Measurements from ENCODE around the gene EIF4ENIF1.
"Not testable (repeated sequence)": the region's sequence is repeated elsewhere in the genome, so short reads cannot be mapped to it uniquely, and the experiment has no call there.

Gene EIF4ENIF1, protein sequence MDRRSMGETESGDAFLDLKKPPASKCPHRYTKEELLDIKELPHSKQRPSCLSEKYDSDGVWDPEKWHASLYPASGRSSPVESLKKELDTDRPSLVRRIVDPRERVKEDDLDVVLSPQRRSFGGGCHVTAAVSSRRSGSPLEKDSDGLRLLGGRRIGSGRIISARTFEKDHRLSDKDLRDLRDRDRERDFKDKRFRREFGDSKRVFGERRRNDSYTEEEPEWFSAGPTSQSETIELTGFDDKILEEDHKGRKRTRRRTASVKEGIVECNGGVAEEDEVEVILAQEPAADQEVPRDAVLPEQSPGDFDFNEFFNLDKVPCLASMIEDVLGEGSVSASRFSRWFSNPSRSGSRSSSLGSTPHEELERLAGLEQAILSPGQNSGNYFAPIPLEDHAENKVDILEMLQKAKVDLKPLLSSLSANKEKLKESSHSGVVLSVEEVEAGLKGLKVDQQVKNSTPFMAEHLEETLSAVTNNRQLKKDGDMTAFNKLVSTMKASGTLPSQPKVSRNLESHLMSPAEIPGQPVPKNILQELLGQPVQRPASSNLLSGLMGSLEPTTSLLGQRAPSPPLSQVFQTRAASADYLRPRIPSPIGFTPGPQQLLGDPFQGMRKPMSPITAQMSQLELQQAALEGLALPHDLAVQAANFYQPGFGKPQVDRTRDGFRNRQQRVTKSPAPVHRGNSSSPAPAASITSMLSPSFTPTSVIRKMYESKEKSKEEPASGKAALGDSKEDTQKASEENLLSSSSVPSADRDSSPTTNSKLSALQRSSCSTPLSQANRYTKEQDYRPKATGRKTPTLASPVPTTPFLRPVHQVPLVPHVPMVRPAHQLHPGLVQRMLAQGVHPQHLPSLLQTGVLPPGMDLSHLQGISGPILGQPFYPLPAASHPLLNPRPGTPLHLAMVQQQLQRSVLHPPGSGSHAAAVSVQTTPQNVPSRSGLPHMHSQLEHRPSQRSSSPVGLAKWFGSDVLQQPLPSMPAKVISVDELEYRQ

GRCh38 chr22:31489632-31490495 is at the start of gene EIF4ENIF1:
TSS of gene EIF4ENIF1 (minus strand) at chr22:31489842. CDS start at chr22:31488718, 1,124 bp downstream.
- peaks cover 14 to 58% of the 10 kb centered on the region in 2 donors for H3K4me1 Mint-ChIP-seq
- H3K9me3 Mint-ChIP-seq = no peaks in the 10 kb centered on the region

DNA sequence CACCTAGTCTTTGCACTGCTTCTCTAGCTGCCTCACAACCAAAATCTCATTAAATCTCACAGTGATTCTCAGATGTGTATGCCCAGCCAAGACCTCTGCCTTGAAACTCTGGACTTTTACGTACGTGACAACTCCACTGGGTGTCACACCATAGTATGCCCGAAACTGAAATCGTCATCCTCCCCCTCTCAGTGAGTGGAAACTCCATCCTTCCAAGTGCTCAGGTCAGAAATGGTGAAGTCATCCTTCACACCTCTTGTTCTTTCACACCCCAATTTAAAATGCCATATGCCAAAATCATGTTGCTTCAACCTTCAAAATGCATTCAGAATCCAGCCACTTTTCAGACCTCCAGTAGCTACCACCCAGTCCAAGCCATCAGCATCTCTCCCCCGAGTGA is 49.2 kb upstream of the EIF4ENIF1 start:
- DNase-seq (no peak), ATAC-seq (replicated peaks) (peak in 1 of 2 donors; percentile 18)
- Mint-ChIP-seq H3K27ac (peak overlapping the region; percentile 65), H3K27me3 (no peaks in the 10 kb centered on the region), H3K9me3 (no peaks in the 10 kb centered on the region), H3K4me1 (peaks cover 20 to 25% of the 10 kb centered on the region in 2 donors), H3K36me3 (peaks cover 21 to 47% of the 10 kb centered on the region in 2 donors), H3K4me3 (no peak overlapping the region)

More at GRCh38 chr22:31489632-31490495, at the start of gene EIF4ENIF1:
- no peaks in the 10 kb centered on the region for H3K27me3 Mint-ChIP-seq
- DNase-seq (peak; percentile 74), ATAC-seq (replicated peaks) (peak; percentile 61 to 71)
- peak within 1 kb of the TSS; percentile 92 to 96 for H3K4me3 Mint-ChIP-seq
- H3K27ac Mint-ChIP-seq = peak within 1 kb of the TSS; percentile 99
- peaks cover 9 to 11% of the 10 kb centered on the region in 2 donors for H3K36me3 Mint-ChIP-seq

DNA sequence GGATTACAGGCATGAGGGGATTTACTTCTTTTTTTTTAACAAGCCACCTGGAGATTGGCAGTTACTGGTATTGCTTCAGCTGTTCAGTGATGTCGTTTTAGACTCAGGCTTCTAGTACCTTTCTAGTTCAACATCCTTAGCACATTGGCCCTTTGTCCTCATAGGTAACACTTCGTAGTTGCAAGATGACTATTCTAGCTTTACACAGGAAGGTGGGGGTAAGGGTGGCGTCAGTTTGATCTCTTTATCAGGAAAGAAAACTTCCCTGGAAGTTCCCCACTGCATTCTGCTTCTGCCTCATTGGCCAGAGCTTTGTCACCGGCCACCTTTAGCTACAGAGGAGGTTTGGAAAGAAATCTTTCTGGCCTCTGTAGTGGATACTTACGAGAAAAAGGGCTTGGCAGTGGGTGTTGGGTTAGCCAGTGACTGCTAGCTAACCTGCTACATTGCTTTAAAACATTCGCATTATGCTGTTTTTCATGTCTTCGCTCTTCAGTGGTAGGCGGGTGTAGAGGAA is 47.4 kb upstream of the EIF4ENIF1 start:
- H3K27me3 Mint-ChIP-seq = no peaks in the 10 kb centered on the region
- H3K36me3 Mint-ChIP-seq = peaks cover 27 to 58% of the 10 kb centered on the region in 2 donors
- no peaks in the 10 kb centered on the region for H3K9me3 Mint-ChIP-seq
- H3K4me1 Mint-ChIP-seq = peaks cover 24 to 32% of the 10 kb centered on the region in 2 donors
- peak; percentile 48 for DNase-seq
- peak overlapping the region; percentile 25 to 68 for H3K4me3 Mint-ChIP-seq
- ATAC-seq (replicated peaks) = peak; percentile 75 to 95
- peak overlapping the region; percentile 91 for H3K27ac Mint-ChIP-seq

DNA sequence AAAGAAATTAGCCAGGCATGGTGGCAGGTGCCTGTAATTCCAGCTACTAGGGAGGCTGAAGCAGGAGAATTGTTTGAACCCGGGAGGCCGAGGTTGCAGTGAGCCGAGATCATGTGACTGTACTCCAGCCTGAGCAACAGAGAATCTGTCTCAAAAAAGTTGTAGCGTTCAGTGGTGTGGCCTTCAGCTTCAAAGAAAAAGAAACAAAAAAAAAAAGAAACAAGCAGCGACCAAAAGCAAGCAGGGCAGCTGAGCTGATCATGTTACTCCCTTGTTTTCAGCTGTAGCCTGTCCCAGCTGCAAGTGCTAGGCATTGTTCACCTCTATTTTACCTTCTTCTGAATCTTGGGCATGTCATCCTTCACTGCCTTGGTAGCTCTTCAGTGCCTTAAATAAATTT is 43.7 kb upstream of the EIF4ENIF1 start:
- H3K4me1 Mint-ChIP-seq = peaks cover 17 to 23% of the 10 kb centered on the region in 2 donors
- H3K36me3 Mint-ChIP-seq = peaks cover 26 to 54% of the 10 kb centered on the region in 2 donors

DNA sequence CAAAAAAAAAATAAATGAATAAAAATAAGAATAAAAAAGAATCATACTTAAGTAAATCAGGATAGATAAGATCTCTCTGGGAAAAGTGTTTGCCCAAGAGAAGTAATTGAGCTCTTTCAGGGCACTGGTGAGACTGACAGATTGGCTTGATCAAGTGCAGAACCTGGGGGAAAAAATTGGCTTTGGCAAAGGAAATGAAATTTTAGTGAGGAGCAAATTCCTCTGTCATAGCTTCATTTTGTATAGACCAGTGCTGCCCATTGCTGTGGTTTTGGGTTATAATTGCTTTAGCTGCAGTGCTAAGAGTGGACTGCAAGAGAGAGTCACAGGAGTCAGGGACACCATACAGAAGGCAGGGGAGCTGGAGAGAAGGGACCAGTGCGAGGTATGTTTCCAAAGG is 42.4 kb upstream of the EIF4ENIF1 start:
- peaks cover 15 to 21% of the 10 kb centered on the region in 2 donors for H3K4me1 Mint-ChIP-seq
- H3K27ac Mint-ChIP-seq = peak overlapping the region; percentile 66
- H3K9me3 Mint-ChIP-seq = no peaks in the 10 kb centered on the region
- ATAC-seq (replicated peaks) (no peak), DNase-seq (no peak)
- no peak overlapping the region for H3K4me3 Mint-ChIP-seq
- peaks cover 28 to 46% of the 10 kb centered on the region in 2 donors for H3K36me3 Mint-ChIP-seq
- H3K27me3 Mint-ChIP-seq = no peaks in the 10 kb centered on the region

More for the DNA sequence above, 43.7 kb upstream of the EIF4ENIF1 start:
- Mint-ChIP-seq H3K4me3 (no peak overlapping the region), H3K27me3 (no peaks in the 10 kb centered on the region), H3K9me3 (no peaks in the 10 kb centered on the region), H3K27ac (no peak overlapping the region)
- ATAC-seq (replicated peaks) (no peak), DNase-seq (no peak)

- Mint-ChIP-seq H3K4me1 (peaks cover 11 to 25% of the 10 kb centered on the region in 2 donors), H3K9me3 (peaks cover 0 to 2% of the 10 kb centered on the region in 2 donors), H3K27me3 (no peaks in the 10 kb centered on the region), H3K27ac (no peak overlapping the region), H3K4me3 (no peak overlapping the region), H3K36me3 (peaks cover 31 to 51% of the 10 kb centered on the region in 2 donors)
- ATAC-seq (replicated peaks) = no peak
- no peak for DNase-seq
Measured at GRCh38 chr22:31530823-31531195, 41.2 kb upstream of the EIF4ENIF1 start.

- H3K27me3 Mint-ChIP-seq = no peaks in the 10 kb centered on the region
- peaks cover 11 to 31% of the 10 kb centered on the region in 2 donors for H3K4me1 Mint-ChIP-seq
- H3K27ac Mint-ChIP-seq = peak overlapping the region; percentile 90
- H3K4me3 Mint-ChIP-seq = no peak overlapping the region
- ATAC-seq (replicated peaks) (peak; percentile 95 to 96), DNase-seq (peak; percentile 40)
- H3K36me3 Mint-ChIP-seq = peaks cover 32 to 50% of the 10 kb centered on the region in 2 donors
- peaks cover 0 to 4% of the 10 kb centered on the region in 2 donors for H3K9me3 Mint-ChIP-seq
Measured at GRCh38 chr22:31526270-31526669, 36.6 kb upstream of the EIF4ENIF1 start.

DNA sequence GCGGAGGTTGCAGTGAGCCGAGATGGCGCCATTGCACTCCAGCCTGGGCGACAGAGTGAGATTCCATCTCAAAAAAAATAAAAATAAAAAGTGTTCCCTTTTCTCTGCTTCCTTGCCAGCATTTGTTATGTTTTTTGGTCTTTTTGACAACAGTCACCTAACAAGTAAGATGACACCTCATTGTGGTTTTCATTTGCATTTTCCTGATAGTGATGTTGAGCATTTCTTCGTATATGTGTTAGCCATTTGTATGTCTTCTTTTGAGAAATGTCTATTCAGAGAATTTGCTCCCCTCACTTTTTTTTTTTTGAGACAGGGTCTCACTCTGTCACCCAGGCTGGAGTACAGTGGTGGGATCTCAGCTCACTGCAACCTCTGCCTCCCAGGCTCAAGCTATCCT is 34.5 kb upstream of the EIF4ENIF1 start:
- not testable (repeated sequence) for ATAC-seq (replicated peaks); H3K27me3 Mint-ChIP-seq; H3K4me3 Mint-ChIP-seq; H3K27ac Mint-ChIP-seq; H3K9me3 Mint-ChIP-seq; DNase-seq
- Mint-ChIP-seq H3K36me3 (peaks cover 26 to 43% of the 10 kb centered on the region in 2 donors), H3K4me1 (peaks cover 11 to 37% of the 10 kb centered on the region in 2 donors)

GRCh38 chr22:31520051-31520450 is 30.4 kb upstream of the EIF4ENIF1 start:
- Mint-ChIP-seq H3K4me1 (peaks cover 4 to 15% of the 10 kb centered on the region in 2 donors), H3K27me3 (no peaks in the 10 kb centered on the region), H3K36me3 (peaks cover 26 to 46% of the 10 kb centered on the region in 2 donors), H3K4me3 (no peak overlapping the region), H3K27ac (no peak overlapping the region), H3K9me3 (peaks cover 0 to 1% of the 10 kb centered on the region in 2 donors)
- ATAC-seq (replicated peaks) (peak; percentile 36 to 55), DNase-seq (no peak)

DNA sequence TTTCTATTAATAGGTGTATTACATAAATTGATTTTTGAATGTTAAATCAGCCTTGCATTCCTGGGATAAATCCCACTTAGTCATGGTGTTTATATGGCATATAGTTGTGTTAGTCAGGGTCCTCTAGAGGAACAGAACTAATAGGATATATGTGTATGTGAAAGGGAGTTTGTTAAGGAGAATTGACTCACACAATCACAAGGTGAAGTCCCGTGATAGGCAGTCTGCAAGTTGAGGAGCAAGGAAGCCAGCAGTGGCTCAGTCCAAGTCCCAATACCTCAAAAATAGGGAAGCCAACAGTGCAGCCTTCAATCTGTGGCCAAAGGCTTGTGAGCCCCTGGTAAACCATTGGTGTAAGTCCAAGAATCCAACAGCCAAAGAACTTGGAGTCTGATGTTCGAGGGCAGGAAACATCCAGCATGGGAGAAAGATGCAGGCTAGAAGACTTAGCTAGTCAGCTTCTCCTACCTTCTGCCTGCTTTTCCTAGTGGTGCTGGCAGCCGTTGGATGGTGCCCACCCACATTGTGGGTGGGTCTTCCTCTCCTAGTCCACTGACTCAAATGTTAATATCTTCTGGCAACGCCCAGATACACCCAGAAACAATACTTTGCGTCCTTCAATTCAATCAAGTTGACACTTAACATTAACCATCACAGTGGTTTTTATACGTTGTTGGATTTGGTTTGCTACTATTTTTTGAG is 19.6 kb upstream of the EIF4ENIF1 start:
- Mint-ChIP-seq H3K27ac (no peak overlapping the region), H3K4me1 (peaks cover 9 to 22% of the 10 kb centered on the region in 2 donors), H3K4me3 (no peak overlapping the region), H3K9me3 (no peaks in the 10 kb centered on the region), H3K36me3 (peaks cover 26 to 48% of the 10 kb centered on the region in 2 donors), H3K27me3 (no peaks in the 10 kb centered on the region)
- ATAC-seq (replicated peaks) (no peak), DNase-seq (no peak)

DNA sequence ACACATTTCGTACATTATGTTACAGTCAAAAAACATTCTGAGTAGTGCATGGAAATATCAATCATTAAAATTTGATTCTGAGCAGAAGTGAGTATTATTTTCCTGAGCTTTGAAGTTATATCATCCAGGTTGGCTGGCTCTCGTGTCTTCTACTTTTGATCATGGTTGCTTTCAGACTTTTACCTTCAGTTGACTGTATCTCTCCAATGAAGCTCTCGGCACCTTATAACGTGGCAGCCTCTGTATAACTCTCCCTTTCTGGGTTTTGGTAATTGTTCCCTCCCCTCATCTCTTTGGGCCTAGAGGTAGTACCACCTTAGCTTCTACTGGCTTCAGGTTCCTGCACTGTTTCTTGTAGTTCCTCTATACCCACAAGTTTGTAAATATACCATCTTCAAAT is 18.9 kb upstream of the EIF4ENIF1 start:
- Mint-ChIP-seq H3K27ac (no peak overlapping the region), H3K27me3 (no peaks in the 10 kb centered on the region), H3K9me3 (no peaks in the 10 kb centered on the region), H3K36me3 (peaks cover 26 to 48% of the 10 kb centered on the region in 2 donors), H3K4me1 (peaks cover 9 to 22% of the 10 kb centered on the region in 2 donors), H3K4me3 (no peak overlapping the region)
- ATAC-seq (replicated peaks) = no peak
- DNase-seq = no peak

- H3K27ac Mint-ChIP-seq; H3K9me3 Mint-ChIP-seq; DNase-seq; H3K27me3 Mint-ChIP-seq; H3K4me3 Mint-ChIP-seq; ATAC-seq (replicated peaks): not testable (repeated sequence)
- H3K4me1 Mint-ChIP-seq = peaks cover 9 to 25% of the 10 kb centered on the region in 2 donors
- peaks cover 26 to 48% of the 10 kb centered on the region in 2 donors for H3K36me3 Mint-ChIP-seq
Measured at GRCh38 chr22:31507517-31507916, 17.9 kb upstream of the EIF4ENIF1 start.

GRCh38 chr22:31504282-31504681 is 14.6 kb upstream of the EIF4ENIF1 start:
- H3K4me3 Mint-ChIP-seq = no peak overlapping the region
- H3K27me3 Mint-ChIP-seq = no peaks in the 10 kb centered on the region
- DNase-seq = no peak
- peaks cover 9 to 19% of the 10 kb centered on the region in 2 donors for H3K4me1 Mint-ChIP-seq
- no peak overlapping the region for H3K27ac Mint-ChIP-seq
- peaks cover 21 to 43% of the 10 kb centered on the region in 2 donors for H3K36me3 Mint-ChIP-seq
- no peaks in the 10 kb centered on the region for H3K9me3 Mint-ChIP-seq
- no peak for ATAC-seq (replicated peaks)
